Fibroblast of peridontal ligament (primary cell): ENCODE measurements around the gene RELN.

Source experiments
- DNase-seq: peaks from one replicate; pipeline ENCODE4 v3.0.0-alpha.2; 2010; ENCODE audit errors: extremely low read depth

The RELN gene

DNA sequence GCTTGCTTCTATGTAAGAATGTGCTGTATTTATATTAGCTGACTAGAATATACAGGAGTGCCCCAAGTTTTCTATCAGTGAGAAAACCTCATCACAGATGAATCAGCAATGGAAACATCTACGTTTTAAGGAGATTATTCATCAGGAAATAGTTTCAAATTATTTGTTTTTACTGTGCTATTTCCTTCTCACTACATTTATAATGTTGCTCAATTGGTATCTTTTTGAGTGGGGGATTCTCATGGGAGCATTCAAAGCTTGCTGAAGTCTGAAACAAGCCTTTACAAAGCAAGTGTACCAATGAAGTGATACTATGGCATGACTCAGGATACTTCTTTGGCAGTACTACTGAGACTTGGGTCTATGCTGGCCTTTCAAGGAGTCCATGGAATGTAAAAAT lies 352.4 kb downstream of the RELN start:
- DNase-seq: peak; percentile 89

DNA sequence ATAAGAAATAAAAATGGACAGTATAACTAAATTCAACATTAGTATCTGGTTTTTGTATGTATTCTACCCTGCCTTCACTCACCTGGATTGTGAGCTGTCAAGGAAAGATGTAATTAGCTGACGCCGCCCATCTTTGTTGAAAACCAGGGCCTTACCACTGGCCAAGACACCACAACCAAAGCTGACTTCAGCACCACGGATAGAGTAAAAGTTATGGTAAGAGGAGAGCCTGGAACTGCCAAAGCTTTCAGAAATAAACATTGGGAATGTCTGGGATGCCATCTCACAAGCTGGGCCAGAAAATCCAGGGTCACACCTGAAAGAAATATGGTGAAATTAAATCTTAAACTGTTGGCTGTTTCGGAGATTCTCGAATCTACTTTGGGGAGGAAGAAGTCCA lies 353.3 kb downstream of the RELN start:
- peak; percentile 38 for DNase-seq

DNA sequence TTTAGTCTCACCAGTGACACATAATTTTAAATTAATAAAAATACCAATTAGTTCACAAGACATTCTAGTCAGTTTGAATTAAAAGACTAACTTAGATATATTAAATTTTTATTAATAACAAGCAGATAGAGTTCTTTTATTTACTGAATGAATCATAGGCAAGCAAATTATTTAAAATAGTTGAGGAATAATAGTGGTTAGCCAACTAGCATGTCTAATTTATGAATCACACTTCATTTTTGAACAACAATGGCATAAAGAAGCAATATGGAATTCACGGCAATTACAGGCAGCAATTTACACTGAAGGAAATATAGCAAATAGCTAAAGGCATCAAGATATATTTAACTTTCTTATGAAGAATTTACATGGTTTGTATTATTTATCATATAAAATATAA lies 356.5 kb downstream of the RELN start:
- no peak for DNase-seq

DNA sequence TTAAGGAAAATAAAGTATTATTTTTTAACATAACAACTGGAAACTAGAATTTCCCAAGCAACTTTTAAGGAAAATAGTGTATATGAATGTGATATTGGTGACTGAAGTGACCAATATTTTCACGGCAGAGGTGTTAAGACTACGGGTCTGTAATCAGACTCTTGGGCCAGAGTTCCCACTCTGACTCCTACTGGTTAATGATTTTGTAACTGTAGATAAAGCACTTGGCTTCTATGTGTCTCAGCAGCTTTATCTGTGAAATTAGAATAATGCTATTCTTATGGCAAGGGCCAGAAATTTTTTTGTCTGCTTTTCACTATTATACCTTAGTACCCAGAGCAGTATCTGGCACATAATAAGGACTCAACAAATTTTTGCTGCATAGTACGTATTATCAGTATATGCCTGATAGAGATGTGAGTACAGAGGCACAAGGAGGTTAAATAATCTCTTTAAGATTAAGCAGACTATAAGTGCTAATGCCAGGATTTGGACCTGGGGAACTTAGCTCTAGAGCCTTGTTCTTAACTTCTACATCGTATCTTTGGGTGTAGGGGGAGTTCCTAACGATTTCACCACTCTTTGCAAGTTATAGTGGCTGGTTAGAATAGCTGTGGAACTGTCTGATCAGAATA lies 357.3 kb downstream of the RELN start:
- DNase-seq: no peak

DNA sequence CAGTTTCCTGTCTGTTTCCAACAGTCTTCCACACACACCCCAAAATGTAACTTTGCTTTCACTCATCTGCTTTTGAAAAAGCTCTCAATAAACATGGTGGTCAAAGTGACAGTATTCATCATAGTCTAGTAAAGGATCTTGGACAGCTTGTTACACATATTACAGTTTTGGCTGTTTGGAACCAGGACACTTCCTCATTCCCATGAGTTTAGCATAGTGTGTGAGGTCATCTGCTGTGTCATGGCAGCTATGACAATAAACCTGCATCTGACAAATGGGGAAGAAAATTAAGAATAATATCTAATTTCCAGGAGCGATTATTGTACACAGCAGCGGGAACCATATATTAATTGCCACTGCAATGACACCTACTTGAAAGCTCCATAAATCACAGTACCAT lies 359.1 kb downstream of the RELN start:
- no peak for DNase-seq

DNA sequence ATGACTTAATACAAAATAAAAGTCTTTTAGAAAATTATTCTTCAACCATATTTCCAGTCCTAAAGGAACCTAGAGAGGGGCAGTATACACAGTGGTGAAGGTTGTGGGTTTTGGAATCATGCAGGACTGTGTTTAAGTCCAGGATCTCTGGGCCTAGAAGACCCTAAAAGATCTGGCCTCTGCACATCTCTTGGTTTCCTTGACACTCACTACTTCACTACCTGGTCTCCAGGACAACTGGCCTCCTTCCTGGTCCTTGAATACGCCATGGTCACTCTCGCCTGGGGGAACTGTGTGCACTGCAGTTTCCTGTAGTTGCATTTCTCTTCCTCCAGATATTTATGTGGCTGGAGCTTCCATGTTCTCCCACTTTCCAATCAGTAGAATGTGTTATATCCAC lies 360.7 kb downstream of the RELN start:
- DNase-seq: no peak

DNA sequence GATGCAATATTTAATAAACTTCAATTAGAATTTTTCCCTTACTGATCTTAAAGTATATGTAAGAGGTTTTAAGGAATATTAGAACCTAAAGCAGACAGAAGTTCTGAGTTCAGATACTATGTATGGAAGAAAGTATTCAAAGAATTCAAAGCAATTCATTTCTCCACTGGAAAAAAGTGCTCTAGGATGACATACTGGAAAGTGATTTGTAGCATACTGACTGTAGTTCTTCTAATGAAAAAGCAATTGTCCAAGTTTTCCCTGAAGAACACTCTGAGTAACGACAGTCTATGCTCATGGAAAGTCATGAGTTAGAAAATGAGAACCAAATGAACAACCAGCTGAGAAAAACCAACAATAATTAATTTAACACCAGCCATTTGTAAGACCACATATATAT lies 362.7 kb downstream of the RELN start:
- DNase-seq: no peak

DNA sequence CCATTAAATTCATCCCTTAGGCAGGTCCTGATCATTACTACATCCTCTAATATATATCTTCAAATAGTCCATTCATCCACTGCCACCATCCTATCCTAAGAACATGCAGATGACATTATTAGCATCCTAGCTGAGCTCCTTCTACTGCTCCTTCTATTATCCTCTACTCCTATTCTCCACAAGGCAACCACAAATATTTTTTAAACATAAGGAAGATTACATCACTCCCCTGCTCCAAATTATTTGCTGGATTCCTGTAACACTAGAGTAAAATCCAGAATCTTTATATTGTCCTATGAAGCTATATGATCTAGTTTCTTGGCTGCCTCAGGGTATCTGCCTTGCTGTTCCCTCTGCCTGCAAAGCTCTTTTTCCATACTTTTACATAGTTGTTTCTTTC lies 367.2 kb downstream of the RELN start:
- DNase-seq: peak; percentile 19

DNA sequence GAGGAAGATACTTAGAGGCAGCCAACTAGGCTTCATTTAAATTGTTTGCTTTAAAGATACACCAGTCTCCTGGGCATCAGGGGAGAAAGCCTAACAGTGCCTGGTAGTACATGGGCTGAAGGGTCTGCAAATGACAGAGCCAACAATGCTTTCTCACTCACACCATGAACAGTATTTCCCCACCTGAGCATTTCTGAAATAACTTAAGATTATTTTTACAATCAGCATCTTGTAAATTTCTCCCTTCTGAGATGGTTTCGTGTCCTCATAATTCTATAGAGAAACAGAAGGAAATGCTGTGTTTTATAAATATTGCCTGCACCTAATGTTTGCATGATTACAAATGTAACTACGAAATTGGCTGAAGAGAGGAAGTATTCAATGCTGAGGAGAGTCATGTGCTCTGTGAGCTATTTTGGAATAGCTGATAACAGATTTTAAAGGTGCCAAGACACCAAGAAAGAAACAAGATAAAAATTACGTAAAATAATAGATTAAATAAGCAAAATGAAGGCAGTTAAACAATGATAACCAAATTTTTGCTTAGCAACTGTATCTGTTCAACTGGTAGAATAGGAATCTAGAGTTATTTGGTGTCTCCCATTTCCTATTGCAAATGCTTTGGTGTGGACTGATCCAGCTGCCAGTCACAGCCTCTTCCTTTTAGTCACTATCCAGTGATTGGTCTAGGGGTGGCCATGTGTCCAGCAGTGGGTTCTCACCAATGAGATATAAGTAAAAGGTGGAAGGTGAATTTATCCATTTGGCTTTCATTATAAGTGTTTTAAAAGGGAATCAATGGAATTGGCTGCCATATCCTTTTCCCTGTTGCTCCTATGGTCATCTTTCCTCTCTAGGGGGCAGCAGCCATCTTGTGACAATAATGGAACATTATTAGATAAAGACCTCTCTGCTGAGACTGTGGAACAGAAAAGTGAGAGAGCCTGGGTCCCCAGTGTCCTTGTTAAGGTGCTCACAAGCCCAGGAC lies 375.5 kb downstream of the RELN start:
- no peak for DNase-seq

DNA sequence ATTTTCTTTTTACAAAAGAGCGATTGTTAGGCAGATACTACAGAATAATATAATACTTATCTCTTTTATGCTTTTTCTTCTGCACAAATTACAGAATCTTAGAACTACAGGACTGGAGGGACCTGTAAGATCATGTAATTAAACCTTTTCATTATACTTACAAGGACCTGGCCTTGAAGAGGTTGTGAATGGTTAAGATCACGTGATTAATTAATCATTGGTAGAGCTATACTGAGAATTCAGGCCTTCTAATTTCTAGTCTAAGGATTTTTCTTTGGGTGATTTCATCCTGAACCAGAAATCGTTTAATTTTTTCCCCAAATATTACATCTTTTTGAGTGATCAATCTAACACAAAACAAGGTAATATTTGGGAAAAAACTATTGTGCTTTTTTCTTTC lies 379.7 kb downstream of the RELN start:
- DNase-seq: no peak

DNA sequence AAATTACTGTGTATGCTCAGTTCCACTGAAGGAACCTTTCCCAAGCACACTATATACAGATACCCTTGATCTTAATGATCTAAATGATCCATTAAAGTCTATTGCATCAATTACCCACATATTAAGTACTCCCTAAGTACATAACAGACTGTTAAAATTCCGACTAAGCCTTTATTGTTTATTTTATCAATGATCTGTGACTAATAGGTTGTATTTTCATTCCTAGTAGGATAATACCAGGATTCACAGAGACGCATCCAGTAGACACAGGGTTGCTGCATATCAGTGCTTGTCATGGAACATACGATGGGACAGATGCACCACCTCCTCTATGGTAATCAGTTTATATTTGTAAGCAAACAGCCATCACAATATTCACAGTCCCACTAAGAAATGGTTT lies 383.8 kb downstream of the RELN start:
- no peak for DNase-seq

DNA sequence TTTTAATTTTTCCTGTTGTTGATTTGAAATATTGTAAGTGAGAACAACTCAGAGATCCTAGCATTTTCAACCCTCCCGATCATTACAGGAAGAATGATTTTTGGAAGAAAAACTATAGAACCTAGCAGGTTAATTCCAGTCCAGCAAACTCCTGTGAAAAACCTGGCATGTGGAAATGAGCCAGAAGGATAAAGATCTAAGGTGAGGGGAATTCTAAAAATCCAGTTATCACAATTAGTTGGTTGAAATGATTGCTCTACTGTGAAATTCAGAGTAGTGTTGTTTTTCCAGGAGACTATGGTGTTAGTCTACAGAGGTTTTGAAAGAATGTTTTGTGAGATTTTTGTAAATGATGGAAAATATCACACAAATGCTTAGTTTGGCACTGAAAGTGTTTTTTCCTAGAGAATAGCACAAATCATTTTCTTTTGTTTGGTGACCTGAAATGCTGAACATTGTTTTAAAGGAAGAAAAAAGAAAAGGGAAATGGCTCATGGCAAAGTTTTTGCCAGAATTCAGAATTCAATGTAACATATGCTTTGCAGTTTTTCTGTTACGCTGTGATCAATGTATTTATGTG lies 391.0 kb downstream of the RELN start:
- DNase-seq: no peak

DNA sequence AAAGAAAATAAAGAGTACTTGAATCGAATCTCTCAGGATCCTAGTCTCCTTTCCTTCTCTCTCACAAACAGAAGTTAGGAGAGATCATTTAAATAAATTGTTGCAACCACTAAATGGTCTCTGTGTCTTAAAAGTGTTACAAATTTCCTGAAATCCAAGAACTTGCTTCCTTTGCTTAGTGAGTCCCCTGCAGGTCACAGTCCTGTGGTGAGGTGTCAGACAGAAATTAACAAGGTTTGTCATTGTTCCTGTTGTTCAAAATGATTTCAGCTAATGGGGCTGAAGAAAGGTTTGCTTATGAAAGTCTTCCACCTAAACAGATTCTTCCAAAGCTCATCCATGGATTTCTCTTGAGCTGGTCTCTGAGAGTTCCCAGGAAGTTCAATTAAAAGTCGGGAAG lies 391.9 kb downstream of the RELN start:
- DNase-seq: no peak

DNA sequence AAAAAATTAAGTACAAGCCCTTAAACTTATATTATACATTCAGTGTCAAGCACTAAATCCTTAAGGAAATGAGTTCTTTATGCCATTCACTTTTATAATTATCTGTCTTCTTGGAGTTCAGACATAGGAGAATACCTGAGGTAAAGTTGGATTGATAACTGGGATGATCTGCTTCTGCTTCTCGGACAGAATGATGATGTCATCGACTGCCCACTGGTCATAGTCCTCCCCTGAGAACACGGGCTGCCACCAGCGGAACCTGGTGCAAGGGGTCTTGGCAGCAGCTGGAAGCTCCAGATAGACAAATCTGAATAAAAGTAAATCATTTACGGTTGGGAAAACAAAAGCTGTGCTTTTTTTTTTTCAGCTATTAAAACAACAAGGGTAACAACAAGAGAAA lies 395.3 kb downstream of the RELN start:
- DNase-seq: no peak

DNA sequence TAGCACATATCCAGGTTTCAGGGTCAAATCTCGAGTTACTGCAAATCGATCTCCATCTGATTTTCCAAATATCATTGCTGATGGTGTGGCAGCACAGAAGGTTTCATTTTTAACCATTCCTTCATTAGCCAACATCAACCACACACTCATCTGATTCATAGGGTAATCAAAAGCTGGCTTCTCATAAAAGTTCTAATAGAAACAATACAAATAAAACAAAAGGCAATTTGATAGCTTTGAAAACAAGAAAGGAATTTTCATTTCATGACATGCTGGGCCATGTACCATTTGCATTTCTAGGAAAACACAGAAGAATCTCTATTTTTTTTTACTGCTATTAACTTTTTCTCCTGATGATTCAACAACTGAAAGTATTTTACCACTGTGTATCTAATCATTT lies 395.8 kb downstream of the RELN start:
- peak; percentile 8 for DNase-seq

DNA sequence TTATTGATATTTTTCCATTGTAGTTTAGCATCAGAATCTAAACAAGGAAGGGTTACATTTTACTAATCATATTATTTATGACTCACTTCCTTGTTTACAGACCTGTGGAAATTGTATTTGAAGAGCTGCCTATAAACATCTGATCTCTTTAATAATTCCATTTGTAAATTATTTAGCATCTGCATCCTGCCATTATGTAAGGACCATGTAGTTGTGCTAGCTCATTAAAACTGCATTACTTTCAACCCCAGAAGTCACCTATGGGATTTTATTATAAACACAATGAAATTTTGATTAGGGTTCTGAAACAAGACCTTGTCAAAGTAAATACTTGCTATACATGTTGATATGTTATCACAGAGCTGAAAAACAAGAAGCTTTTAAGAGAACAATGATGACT lies 396.6 kb downstream of the RELN start:
- no peak for DNase-seq

DNA sequence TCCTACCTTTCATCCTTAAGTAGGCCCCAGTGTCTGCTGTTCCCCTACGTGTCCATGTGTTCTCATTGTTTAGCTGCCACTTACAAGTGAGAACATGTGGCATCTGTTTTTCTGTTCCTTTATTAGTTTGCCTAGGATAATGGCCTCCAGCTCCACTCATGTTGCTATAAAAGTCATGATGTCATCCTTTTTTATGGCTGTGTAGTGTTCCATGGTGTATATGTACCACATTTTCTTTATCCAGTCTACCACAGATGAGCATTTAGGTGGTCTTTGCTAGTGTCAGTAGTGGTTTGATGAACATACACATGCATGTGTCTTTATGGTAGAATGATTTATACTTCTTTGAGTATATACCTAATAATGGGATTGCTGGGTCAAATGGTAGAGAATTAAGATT lies 397.3 kb downstream of the RELN start:
- no peak for DNase-seq

DNA sequence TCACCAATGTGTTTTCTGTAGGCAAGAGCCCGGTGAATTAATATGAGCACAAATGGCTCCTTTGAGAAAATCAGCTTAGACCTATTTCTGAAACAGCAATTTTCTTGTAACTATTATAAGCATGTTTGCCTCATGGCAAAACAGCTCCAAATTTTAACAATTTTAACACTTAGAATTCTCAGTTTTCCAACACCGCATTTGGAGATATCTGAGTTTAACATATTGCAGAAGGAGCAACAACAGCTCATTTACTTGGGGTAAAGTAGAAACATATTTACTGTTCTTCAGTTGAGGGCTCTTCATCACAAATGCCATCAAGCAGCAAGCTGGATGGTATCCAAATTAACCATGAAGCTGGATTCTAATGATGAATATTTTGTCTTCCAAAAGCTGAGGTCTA lies 409.4 kb downstream of the RELN start:
- no peak for DNase-seq

DNA sequence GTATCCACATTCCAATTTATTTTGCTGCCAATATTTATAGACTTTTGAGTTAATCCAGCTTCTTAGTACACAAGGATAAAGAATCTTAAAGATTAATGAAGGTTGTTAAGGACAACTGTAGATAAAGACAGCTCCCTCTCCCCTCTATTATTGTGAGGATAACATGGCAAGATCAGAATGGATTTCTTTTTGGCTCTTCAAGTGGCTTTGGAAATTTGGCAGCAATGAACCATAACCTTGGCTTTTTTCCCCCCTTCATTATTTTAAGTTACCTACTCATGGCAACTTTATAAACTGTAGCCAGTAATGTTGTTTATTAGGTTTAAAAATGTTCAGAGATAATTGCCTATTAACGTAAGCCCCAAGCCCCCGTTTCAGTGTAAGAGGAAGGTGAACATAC lies 412.4 kb downstream of the RELN start:
- no peak for DNase-seq

DNA sequence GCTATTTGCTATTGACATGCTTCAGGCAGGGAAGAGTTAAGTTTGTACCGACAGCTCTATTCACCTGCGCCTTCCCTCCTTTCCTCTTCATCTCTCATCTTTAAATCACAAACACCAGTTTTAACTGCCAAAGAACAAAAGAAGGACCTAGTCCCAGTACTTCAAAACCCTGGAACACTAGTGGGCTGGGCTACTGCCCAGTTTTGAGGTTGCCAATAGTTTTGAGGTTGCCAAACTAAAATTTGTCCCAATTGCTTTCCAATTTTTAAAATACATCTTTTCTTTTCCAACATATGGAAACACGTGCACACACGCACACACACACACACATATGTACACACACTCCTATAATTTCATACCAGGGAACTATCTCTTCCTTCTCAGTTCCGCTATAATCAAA lies 412.8 kb downstream of the RELN start:
- peak; percentile 3 for DNase-seq

DNA sequence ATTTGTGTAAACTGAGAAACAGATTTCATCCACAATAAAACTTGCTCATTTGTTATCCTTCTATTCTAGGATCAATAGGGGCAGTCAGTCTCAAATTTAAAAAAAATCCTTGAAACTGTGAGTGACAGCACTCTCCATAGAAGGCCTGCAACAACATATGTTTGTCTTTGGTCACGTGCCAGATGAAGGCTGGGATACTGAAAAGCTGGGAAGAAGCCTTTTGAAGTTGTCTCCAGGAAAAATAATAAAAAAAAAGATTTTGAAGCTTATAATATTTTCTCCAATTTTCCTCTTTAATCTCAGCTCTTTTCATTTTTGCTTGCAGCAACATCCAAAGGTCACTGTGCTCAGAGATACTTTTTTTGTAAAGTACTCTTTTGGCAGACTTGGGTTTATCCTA lies 414.9 kb downstream of the RELN start:
- DNase-seq: no peak

DNA sequence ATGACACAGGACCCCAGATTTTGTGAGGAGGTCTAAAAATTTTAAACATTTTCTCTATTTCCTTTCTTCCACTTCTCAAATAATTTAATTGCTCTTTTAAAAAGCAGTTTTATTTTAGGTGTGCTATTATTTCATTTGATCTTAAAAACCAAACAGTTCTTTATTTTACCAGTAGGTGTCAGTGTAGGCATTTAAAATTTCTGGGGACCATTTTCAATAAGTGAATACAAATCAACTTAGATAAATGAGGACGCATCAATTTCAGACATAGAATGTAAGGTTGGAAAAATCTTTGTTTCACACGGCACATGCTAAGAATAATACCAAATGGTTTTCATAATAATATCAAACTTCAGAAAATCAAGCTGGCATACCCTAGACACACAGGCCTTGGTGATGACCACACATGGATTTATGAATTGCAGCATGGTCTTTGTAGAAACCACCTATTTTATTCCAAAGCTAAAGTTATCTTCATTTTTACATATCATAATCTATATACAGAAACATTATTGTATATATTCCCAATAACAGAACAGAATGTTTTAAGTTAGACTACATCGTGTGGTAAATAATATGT lies 415.9 kb downstream of the RELN start:
- DNase-seq: peak; percentile 76

DNA sequence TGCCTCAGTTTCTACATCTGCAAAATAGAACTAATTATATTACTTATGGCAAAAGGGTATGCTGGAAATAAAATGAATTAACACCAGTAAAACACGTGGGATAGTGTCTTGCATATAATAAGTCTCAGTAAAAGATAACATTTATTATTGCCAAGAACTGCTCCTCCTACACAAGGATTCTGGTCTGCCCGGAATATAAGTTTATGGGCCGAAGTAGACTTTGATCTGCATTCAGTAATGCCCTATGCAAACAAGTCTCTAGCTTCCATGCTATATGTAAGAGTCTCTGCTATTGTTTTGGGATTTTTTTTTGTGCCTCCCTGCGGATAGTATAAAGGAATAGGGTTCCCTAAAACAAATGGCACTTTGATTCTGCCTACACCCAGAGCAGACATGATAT lies 417.9 kb downstream of the RELN start:
- no peak for DNase-seq
